ENCODE data around the gene ASPSCR1. TPM values are rescaled to one million over a fixed set of nuclear protein-coding genes. Genes with fewer than 3 reads are reported as not detected.
A peak's percentile ranks its signal among the peaks of the same experiment; 100 is the strongest.

Gene ASPSCR1
- total and polyA plus RNA-seq, 12 donors = 10.2 to 177 (median 27.6) TPM

DNA sequence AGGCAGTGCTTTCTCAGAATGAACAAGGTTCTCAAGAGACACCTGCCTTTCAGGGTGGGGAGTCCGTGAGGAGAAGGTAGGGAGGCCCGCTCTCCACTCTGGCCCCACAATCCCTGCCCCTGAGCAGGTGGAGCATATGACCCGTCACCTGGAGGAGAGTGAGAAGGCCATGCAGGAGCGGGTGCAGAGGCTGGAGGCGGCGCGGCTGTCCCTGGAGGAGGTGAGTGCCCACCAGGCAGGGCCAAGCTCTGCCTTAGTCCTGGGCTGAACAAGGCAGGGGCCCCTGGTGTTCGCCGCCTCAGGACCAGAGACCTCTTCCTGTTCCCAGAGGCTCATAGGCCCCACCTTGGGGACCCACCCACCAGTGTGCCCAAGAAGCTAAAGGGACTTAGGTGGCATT is 51.5 kb downstream of the ASPSCR1 start:
- Histone ChIP-seq H3K9me3 (replicated peaks in 1 of 3) (no peaks in the 10 kb centered on the region), H3K27me3 (no peaks in the 10 kb centered on the region), H3K4me3 (no peak overlapping the region), H3K36me3 (replicated peaks in 1 of 2) (no peaks in the 10 kb centered on the region), H3K27ac (no peak overlapping the region), H3K4me1 (replicated peaks in 1 of 2) (peaks cover 3 to 16% of the 10 kb centered on the region in 2 donors)
- TF ChIP-seq, protein P1, sequence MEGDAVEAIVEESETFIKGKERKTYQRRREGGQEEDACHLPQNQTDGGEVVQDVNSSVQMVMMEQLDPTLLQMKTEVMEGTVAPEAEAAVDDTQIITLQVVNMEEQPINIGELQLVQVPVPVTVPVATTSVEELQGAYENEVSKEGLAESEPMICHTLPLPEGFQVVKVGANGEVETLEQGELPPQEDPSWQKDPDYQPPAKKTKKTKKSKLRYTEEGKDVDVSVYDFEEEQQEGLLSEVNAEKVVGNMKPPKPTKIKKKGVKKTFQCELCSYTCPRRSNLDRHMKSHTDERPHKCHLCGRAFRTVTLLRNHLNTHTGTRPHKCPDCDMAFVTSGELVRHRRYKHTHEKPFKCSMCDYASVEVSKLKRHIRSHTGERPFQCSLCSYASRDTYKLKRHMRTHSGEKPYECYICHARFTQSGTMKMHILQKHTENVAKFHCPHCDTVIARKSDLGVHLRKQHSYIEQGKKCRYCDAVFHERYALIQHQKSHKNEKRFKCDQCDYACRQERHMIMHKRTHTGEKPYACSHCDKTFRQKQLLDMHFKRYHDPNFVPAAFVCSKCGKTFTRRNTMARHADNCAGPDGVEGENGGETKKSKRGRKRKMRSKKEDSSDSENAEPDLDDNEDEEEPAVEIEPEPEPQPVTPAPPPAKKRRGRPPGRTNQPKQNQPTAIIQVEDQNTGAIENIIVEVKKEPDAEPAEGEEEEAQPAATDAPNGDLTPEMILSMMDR (IDR thresholded peaks at IDR 0.05) = no peak
- no peak for TF ChIP-seq POLR2A (IDR thresholded peaks at IDR 0.05)
- WGBS, 4 donors = 97 to 100% methylated on average over 9 of the region's 9 CpGs; no CpG with 5 or more reads in 2 of the 4 donors
- no peak for DNase-seq
- intact Hi-C loops (cut with DNase I) = loop anchor here (5.0 to 10.0 kb wide), 2 partner anchors 123 to 266 kb away; no protein-coding TSS in a partner anchor

DNA sequence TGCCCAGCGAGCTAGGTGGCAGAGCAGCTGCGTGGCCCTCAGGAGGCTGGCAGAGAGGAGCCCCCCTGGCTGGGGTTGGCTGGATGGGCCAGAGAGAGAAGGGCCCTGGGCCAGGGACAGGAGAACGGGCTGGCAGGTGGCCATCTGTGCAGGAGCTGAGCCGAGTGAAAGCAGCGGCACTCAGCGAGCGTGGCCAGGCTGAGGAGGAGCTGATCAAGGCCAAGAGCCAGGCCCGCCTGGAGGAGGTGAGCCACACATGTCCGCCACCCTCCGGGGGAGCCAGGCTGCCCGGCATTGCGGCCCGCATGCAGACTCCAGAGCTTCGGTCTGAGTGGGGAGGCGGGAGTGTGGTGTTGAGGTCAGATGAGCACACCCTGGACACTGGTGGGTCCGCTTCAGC is 52.0 kb downstream of the ASPSCR1 start:
- no peak for TF ChIP-seq POLR2A (IDR thresholded peaks at IDR 0.05)
- TF ChIP-seq, protein P1 (IDR thresholded peaks at IDR 0.05) = no peak
- WGBS, 4 donors = 79 to 85% (median 82%) methylated on average over 12 to 16 of the region's 16 CpGs
- no peak for DNase-seq
- no peak overlapping the region for H3K4me3 ChIP-seq
- no peaks in the 10 kb centered on the region for H3K36me3 ChIP-seq (replicated peaks in 1 of 2)
- H3K9me3 ChIP-seq (replicated peaks in 1 of 3) = no peaks in the 10 kb centered on the region
- no peaks in the 10 kb centered on the region for H3K27me3 ChIP-seq
- H3K27ac ChIP-seq = no peak overlapping the region
- peaks cover 0 to 12% of the 10 kb centered on the region in 2 donors for H3K4me1 ChIP-seq (replicated peaks in 1 of 2)
- intact Hi-C loops (cut with DNase I) = loop anchor here (5.0 to 10.0 kb wide), 2 partner anchors 123 to 265 kb away; no protein-coding TSS in a partner anchor

DNA sequence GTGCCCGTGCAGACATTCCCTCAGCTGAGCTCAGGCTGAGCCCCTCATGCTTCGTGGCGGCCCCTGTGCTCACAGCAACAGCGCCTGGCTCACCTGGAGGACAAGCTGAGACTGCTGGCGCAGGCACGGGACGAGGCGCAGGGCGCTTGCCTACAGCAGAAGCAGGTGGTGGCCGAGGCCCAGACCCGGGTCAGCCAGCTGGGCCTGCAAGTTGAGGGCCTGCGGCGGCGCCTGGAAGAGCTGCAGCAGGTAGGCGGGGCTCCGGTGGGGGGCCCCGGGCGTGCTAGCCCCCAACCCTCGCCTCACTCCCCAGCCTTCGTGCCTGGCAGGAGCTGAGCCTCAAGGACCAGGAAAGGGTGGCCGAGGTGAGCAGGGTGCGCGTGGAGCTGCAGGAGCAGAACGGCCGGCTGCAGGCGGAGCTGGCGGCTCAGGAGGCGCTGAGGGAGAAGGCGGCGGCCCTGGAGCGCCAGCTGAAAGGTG is 52.6 kb downstream of the ASPSCR1 start:
- peaks cover 0 to 10% of the 10 kb centered on the region in 2 donors for H3K4me1 ChIP-seq (replicated peaks in 1 of 2)
- TF ChIP-seq, protein P1 (IDR thresholded peaks at IDR 0.05) = no peak
- no peak for TF ChIP-seq POLR2A (IDR thresholded peaks at IDR 0.05)
- H3K9me3 ChIP-seq (replicated peaks in 1 of 3) = no peaks in the 10 kb centered on the region
- H3K4me3 ChIP-seq = no peak overlapping the region
- no peaks in the 10 kb centered on the region for H3K27me3 ChIP-seq
- DNase-seq = no peak
- H3K27ac ChIP-seq = no peak overlapping the region
- 0 to 75% (median 66%) methylated on average over 1 to 31 of the region's 31 CpGs for WGBS, 4 donors
- intact Hi-C loops (cut with DNase I) = loop anchor here (2.0 to 10.0 kb wide), 4 partner anchors 122 to 285 kb away; partner anchors contain the start of gene CD7 (in 1 of the 2)
- H3K36me3 ChIP-seq (replicated peaks in 1 of 2) = no peaks in the 10 kb centered on the region

DNA sequence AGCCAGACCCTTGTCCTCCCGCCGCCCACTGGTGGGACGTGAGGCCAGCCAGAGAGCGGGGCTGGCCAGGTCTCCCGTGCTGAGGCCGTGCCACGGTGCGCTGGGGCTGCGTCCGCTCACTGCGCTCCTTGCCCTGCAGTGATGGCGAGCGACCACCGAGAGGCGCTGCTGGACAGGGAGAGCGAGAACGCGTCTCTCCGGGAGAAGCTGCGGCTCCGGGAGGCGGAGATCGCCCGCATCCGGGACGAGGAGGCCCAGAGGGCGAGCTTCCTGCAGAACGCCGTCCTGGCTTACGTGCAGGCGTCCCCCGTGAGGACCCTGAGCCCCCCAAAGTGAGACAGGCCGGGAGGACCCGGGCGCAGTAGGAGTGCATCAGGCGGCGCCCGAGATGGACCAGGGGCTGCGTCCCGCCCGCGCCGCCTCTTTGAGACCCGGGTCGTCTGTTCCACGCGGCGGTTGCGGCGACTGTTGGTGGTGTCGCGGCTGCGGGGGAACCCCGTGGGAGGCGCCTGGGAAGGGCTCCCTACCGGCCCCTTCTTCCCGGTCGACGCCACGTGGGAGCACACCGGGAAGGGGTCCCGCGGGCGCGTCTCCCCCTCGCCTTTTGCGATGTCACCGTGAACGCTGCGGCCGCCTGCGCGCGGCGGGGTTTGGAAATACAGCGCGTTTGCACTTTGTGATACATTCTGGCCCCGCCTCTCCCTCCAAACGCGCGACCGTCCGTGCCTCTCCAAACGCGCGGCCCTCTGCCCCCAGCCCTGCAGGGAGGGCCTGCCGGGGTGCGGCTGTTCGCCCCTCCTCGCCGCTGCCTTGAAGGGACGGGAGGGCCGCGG is 53.3 kb downstream of the ASPSCR1 start:
- no peak for TF ChIP-seq POLR2A (IDR thresholded peaks at IDR 0.05)
- TF ChIP-seq, protein P1 (IDR thresholded peaks at IDR 0.05) = peak; percentile 87 to 99 (median 96)
- peak; percentile 85 to 91 (median 89) for DNase-seq
- Histone ChIP-seq H3K27me3 (no peaks in the 10 kb centered on the region), H3K36me3 (replicated peaks in 1 of 2) (no peaks in the 10 kb centered on the region), H3K4me3 (peak overlapping the region in 1 of 4 donors; percentile 53), H3K4me1 (replicated peaks in 1 of 2) (peaks cover under 1 to 10% of the 10 kb centered on the region in 2 donors), H3K9me3 (replicated peaks in 1 of 3) (no peaks in the 10 kb centered on the region), H3K27ac (peak overlapping the region in 3 of 5 donors; percentile 22 to 77 (median 61))
- intact Hi-C loops (cut with DNase I) = loop anchor here in 1 of 2 donors (2.0 to 10.0 kb wide), 2 partner anchors 124 to 284 kb away; partner anchors contain the start of gene CD7
- WGBS, 4 donors = 0 to 1% (median 0%) methylated on average over 33 to 94 of the region's 94 CpGs
